Neural cell (in vitro differentiated cells): ENCODE data around the gene DHCR24. TPM values are rescaled to one million over a fixed set of nuclear protein-coding genes. Genes with fewer than 3 reads are reported as not detected.

ENCODE experiments used
- H2AFZ ChIP-seq: fragments of 200-600, 300-800 bp; sonication (generic), shearing (Covaris generic); 2 replicates; pipeline ENCODE4 v1.6.0; 2014; ENCODE audit warnings: low read depth, mild to moderate bottlenecking, antibody characterized with exemption, low read length, moderate library complexity
- H3F3A ChIP-seq: fragments of 200-600 bp; shearing (Covaris generic); 2 replicates; pipeline ENCODE4 v1.6.1; 2016; ENCODE audit warnings: mild to moderate bottlenecking, moderate library complexity, mixed read lengths, antibody characterized with exemption, low read length; ENCODE audit not compliant: insufficient read depth, poor library complexity, severe bottlenecking
- H3K27ac ChIP-seq: fragments of 200-600, 300-800 bp; sonication (generic), shearing (Covaris generic); 2 replicates; pipeline ENCODE4 v1.5.1; 2014; ENCODE audit warnings: mild to moderate bottlenecking, low read length, moderate library complexity
- H3K27me3 ChIP-seq: fragments of 300-800, 200-600 bp; sonication (generic), shearing (Covaris generic); 2 replicates; pipeline ENCODE4 v1.6.0; 2014; ENCODE audit warnings: mild to moderate bottlenecking, low read depth, low read length, moderate library complexity; ENCODE audit not compliant: insufficient read depth
- H3K36me3 ChIP-seq: fragments of 300-800, 200-600 bp; sonication (generic), shearing (Covaris generic); 2 replicates; pipeline ENCODE4 v1.5.1; 2014; ENCODE audit warnings: mild to moderate bottlenecking, antibody characterized with exemption, low read length, moderate library complexity; ENCODE audit not compliant: insufficient read depth
- H3K4me2 ChIP-seq: fragments of 300-800, 200-600 bp; sonication (generic), shearing (Covaris generic); 2 replicates; pipeline ENCODE4 v1.6.0; 2014; ENCODE audit warnings: mild to moderate bottlenecking, low read length
- H3K4me3 ChIP-seq: fragments of 300-800, 200-600 bp; sonication (generic), shearing (Covaris generic); 2 replicates; pipeline ENCODE4 v1.5.1; 2014; ENCODE audit warnings: mild to moderate bottlenecking, low read length, moderate library complexity
- H3K79me2 ChIP-seq: fragments of 200-600 bp; shearing (Covaris generic); replicated peaks from 2 replicates; pipeline ENCODE4 v1.6.0; 2014; ENCODE audit warnings: mild to moderate bottlenecking, low read length, moderate library complexity; ENCODE audit not compliant: insufficient read depth
- H3K9ac ChIP-seq: fragments of 300-800, 200-600 bp; sonication (generic), shearing (Covaris generic); 2 replicates; pipeline ENCODE4 v1.6.1; 2016; ENCODE audit warnings: mild to moderate bottlenecking, low read length, mixed read lengths
- H3K9me2 ChIP-seq: fragments of 200-600 bp; shearing (Covaris generic); 2 replicates; pipeline ENCODE4 v1.6.1; 2016; ENCODE audit warnings: mild to moderate bottlenecking, low read length, mixed read lengths; ENCODE audit not compliant: insufficient read depth
- H3K9me3 ChIP-seq: fragments of 200-600, 300-800 bp; sonication (generic), shearing (Covaris generic); 2 replicates; pipeline ENCODE4 v1.6.1; 2016; ENCODE audit warnings: mild to moderate bottlenecking, mixed run types, low read length, moderate library complexity, mixed read lengths
- H4K20me1 ChIP-seq: fragments of 200-600 bp; shearing (Covaris generic); 2 replicates; pipeline ENCODE4 v1.6.1; 2016; ENCODE audit warnings: mild to moderate bottlenecking, mixed run types; ENCODE audit not compliant: insufficient read depth
- CTCF ChIP-seq: fragments of 450-650 bp; IDR thresholded peaks from 2 replicates; pipeline ENCODE4 v1.5.1; 2014; ENCODE audit warnings: antibody characterized with exemption, mild to moderate bottlenecking, moderate library complexity; ENCODE audit not compliant: poor library complexity, severe bottlenecking
- EP300 ChIP-seq: fragments of 450-650 bp; conservative IDR thresholded peaks from 2 replicates; pipeline ENCODE4 v1.6.1; 2014; ENCODE audit warnings: antibody characterized with exemption, mild to moderate bottlenecking, moderate library complexity; ENCODE audit not compliant: poor library complexity, severe bottlenecking
- EZH2 ChIP-seq: fragments of 200-600, 300-800 bp; shearing (Covaris generic), sonication (generic); IDR thresholded peaks from 2 replicates; pipeline ENCODE4 v1.6.1; 2014; ENCODE audit warnings: antibody characterized with exemption, low read length, borderline replicate concordance, mild to moderate bottlenecking; ENCODE audit not compliant: insufficient read depth, poor library complexity, severe bottlenecking
- MXI1 ChIP-seq: fragments of 450-650 bp; conservative IDR thresholded peaks from 2 replicates; pipeline ENCODE4 v1.6.1; 2014; ENCODE audit warnings: antibody characterized with exemption, mild to moderate bottlenecking; ENCODE audit not compliant: poor library complexity, severe bottlenecking
- POLR2AphosphoS5 ChIP-seq: IDR thresholded peaks from 2 replicates; pipeline ENCODE4 v1.6.1; 2012
- RAD21 ChIP-seq: fragments of 450-650 bp; conservative IDR thresholded peaks from 2 replicates; pipeline ENCODE4 v1.6.1; 2014; ENCODE audit warnings: antibody characterized with exemption, mild to moderate bottlenecking, moderate library complexity
- REST ChIP-seq: IDR thresholded peaks from 2 replicates; pipeline ENCODE4 v1.6.1; 2012; ENCODE audit warnings: borderline replicate concordance
- SMC3 ChIP-seq: fragments of 450-650 bp; conservative IDR thresholded peaks from 2 replicates; pipeline ENCODE4 v1.6.1; 2014; ENCODE audit warnings: antibody characterized with exemption, mild to moderate bottlenecking, moderate library complexity; ENCODE audit not compliant: poor library complexity
- TAF1 ChIP-seq: IDR thresholded peaks from 2 replicates; pipeline ENCODE4 v1.6.1; 2012; ENCODE audit warnings: low read depth
- polyA plus RNA-seq: library from polyadenylated mRNA; depleted of rRNA; stranded (reverse); fragments of >200 nt; gene quantifications from 2 replicates; pipeline ENCODE4 v1.2.3, GENCODE V29; 2014

Gene DHCR24
- polyA plus RNA-seq, 1 donor from 2014 or later: 91.3 TPM

- Histone ChIP-seq H2AFZ (no peak overlapping the region), H3K4me2 (no peak overlapping the region), H3K9ac (no peak overlapping the region), H3K36me3 (no peaks in the 10 kb centered on the region), H3K4me3 (no peak overlapping the region), H3K9me2 (no peaks in the 10 kb centered on the region), H3K79me2 (no peaks in the 10 kb centered on the region), H3K9me3 (no peaks in the 10 kb centered on the region), H3K27ac (no peak overlapping the region), H3F3A (no peaks in the 10 kb centered on the region), H4K20me1 (no peaks in the 10 kb centered on the region), H3K27me3 (no peaks in the 10 kb centered on the region)
- no peak for TF ChIP-seq RAD21
- no peak for TF ChIP-seq POLR2AphosphoS5
- no peak for TF ChIP-seq TAF1
- no peak for TF ChIP-seq CTCF
- TF ChIP-seq MXI1: no peak
- TF ChIP-seq EP300: no peak
- TF ChIP-seq REST: no peak
- TF ChIP-seq EZH2: no peak
- no peak for TF ChIP-seq SMC3
These were observed 40.7 kb upstream of the DHCR24 start for GRCh38 chr1:54927472-54928240.

GRCh38 chr1:54926970-54927369 is 40.0 kb upstream of the DHCR24 start:
- Histone ChIP-seq H3K9me2 (no peaks in the 10 kb centered on the region), H3K27ac (no peak overlapping the region), H2AFZ (no peak overlapping the region), H3K9ac (no peak overlapping the region), H3K4me3 (no peak overlapping the region), H3K9me3 (no peaks in the 10 kb centered on the region), H3K36me3 (no peaks in the 10 kb centered on the region), H4K20me1 (no peaks in the 10 kb centered on the region), H3K4me2 (no peak overlapping the region), H3K79me2 (no peaks in the 10 kb centered on the region), H3F3A (no peaks in the 10 kb centered on the region), H3K27me3 (no peaks in the 10 kb centered on the region)
- no peak for TF ChIP-seq MXI1
- no peak for TF ChIP-seq RAD21
- TF ChIP-seq SMC3: no peak
- TF ChIP-seq POLR2AphosphoS5: no peak
- TF ChIP-seq EP300: no peak
- no peak for TF ChIP-seq EZH2
- no peak for TF ChIP-seq CTCF
- TF ChIP-seq REST: no peak
- no peak for TF ChIP-seq TAF1
